ENCODE measurements around the gene HOXA11.

Gene HOXA11

GRCh38 chr7:27185013-27185853 lies at the start of gene HOXA11:
TSS of gene HOXA11 (minus strand) at chr7:27185232. CDS start at chr7:27185144, 88 bp downstream.
- no peak for DNase-seq (ENCODE audit: low read depth in 1 of 2, low spot score in 1 of 2)

GRCh38 chr7:27229448-27229847 lies 44.4 kb upstream of the HOXA11 start:
- no peak for DNase-seq (ENCODE audit: low read depth in 1 of 2, low spot score in 1 of 2)

- DNase-seq (ENCODE audit: low read depth in 1 of 2, low spot score in 1 of 2), result no peak
Observed at GRCh38 chr7:27224983-27225934, 40.2 kb upstream of the HOXA11 start.

GRCh38 chr7:27223941-27224575 lies 39.0 kb upstream of the HOXA11 start:
- DNase-seq (ENCODE audit: low read depth in 1 of 2, low spot score in 1 of 2), result no peak

GRCh38 chr7:27221201-27221797 lies 36.3 kb upstream of the HOXA11 start:
- DNase-seq (ENCODE audit: low read depth in 1 of 2, low spot score in 1 of 2), result no peak

GRCh38 chr7:27220440-27220955 lies 35.5 kb upstream of the HOXA11 start:
- no peak for DNase-seq (ENCODE audit: low read depth in 1 of 2, low spot score in 1 of 2)

GRCh38 chr7:27219821-27220220 lies 34.8 kb upstream of the HOXA11 start:
- no peak for DNase-seq (ENCODE audit: low read depth in 1 of 2, low spot score in 1 of 2)

GRCh38 chr7:27217951-27218350 lies 32.9 kb upstream of the HOXA11 start:
- DNase-seq (ENCODE audit: low read depth in 1 of 2, low spot score in 1 of 2), result no peak

GRCh38 chr7:27215356-27215755 lies 30.3 kb upstream of the HOXA11 start:
- no peak for DNase-seq (ENCODE audit: low read depth in 1 of 2, low spot score in 1 of 2)

GRCh38 chr7:27214239-27214950 lies 29.4 kb upstream of the HOXA11 start:
- no peak for DNase-seq (ENCODE audit: low read depth in 1 of 2, low spot score in 1 of 2)

- DNase-seq (ENCODE audit: low read depth in 1 of 2, low spot score in 1 of 2), result no peak
Observed at GRCh38 chr7:27213433-27214238, 28.6 kb upstream of the HOXA11 start.

- no peak for DNase-seq (ENCODE audit: low read depth in 1 of 2, low spot score in 1 of 2)
Observed at GRCh38 chr7:27212497-27213432, 27.7 kb upstream of the HOXA11 start.

GRCh38 chr7:27211764-27212204 lies 26.8 kb upstream of the HOXA11 start:
- DNase-seq (ENCODE audit: low read depth in 1 of 2, low spot score in 1 of 2), result no peak

GRCh38 chr7:27211084-27211446 lies 26.0 kb upstream of the HOXA11 start:
- no peak for DNase-seq (ENCODE audit: low read depth in 1 of 2, low spot score in 1 of 2)

- no peak for DNase-seq (ENCODE audit: low read depth in 1 of 2, low spot score in 1 of 2)
Observed at GRCh38 chr7:27210441-27211083, 25.5 kb upstream of the HOXA11 start.

- DNase-seq (ENCODE audit: low read depth in 1 of 2, low spot score in 1 of 2), result no peak
Observed at GRCh38 chr7:27209933-27210440, 25.0 kb upstream of the HOXA11 start.

GRCh38 chr7:27208998-27209397 lies 24.0 kb upstream of the HOXA11 start:
- no peak for DNase-seq (ENCODE audit: low read depth in 1 of 2, low spot score in 1 of 2)
